ENCODE results near the gene NACC2.

DNA sequence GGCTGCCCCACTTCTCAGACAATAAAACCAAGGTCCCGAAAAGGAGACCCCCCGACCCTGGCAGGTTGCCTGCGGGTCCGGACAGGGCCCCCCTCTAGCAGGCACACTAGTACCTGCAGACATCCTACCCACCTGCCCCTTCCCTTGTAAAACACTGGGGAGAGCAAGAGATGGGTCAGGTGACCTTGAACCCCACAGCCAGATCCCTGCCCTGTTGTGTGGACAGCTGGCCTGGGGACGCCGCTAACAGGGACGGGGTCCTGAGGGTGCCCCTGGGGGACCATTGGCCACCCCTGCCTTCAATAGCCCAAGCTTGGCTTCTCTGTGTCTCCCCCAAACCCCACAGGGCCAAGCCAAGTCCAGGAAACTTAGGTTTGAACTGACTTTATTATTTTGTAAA is 88.9 kb downstream of the NACC2 start:
- TF ChIP-seq, protein P1, sequence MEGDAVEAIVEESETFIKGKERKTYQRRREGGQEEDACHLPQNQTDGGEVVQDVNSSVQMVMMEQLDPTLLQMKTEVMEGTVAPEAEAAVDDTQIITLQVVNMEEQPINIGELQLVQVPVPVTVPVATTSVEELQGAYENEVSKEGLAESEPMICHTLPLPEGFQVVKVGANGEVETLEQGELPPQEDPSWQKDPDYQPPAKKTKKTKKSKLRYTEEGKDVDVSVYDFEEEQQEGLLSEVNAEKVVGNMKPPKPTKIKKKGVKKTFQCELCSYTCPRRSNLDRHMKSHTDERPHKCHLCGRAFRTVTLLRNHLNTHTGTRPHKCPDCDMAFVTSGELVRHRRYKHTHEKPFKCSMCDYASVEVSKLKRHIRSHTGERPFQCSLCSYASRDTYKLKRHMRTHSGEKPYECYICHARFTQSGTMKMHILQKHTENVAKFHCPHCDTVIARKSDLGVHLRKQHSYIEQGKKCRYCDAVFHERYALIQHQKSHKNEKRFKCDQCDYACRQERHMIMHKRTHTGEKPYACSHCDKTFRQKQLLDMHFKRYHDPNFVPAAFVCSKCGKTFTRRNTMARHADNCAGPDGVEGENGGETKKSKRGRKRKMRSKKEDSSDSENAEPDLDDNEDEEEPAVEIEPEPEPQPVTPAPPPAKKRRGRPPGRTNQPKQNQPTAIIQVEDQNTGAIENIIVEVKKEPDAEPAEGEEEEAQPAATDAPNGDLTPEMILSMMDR (IDR thresholded peaks at IDR 0.05; ENCODE audit: low read depth, low read length): no peak
- no peak for TF ChIP-seq EZH2phosphoT487 (IDR thresholded peaks at IDR 0.05; ENCODE audit: low read depth)

Data from OCI-LY3 (cell line).